Measurements from ENCODE around the gene ARHGEF2. TPM values are rescaled to one million over a fixed set of nuclear protein-coding genes. Genes with fewer than 3 reads are reported as not detected.

ARHGEF2 gene
- total and polyA plus RNA-seq, 9 of the 15 experiments (the other 6 are each of a cell fraction or from before 2014, with no cell fraction given) = 7.1 to 162 (median 62.2) TPM

GRCh38 chr1:155983191-155984024, 5.1 kb upstream of the ARHGEF2 start (continued):
- TF ChIP-seq RBM34 (IDR thresholded peaks at IDR 0.05; ENCODE audit: borderline replicate concordance, insufficient read depth, low read length) (no peak), ZNF57 (CRISPR knock-in tag; IDR thresholded peaks at IDR 0.05) (no peak), ZNF318 (IDR thresholded peaks at IDR 0.05; ENCODE audit: borderline replicate concordance in 1 of 2, low read depth in 1 of 2) (no peak), ZBTB9 (CRISPR knock-in tag; IDR thresholded peaks at IDR 0.05) (no peak), ZBTB26 (CRISPR knock-in tag; IDR thresholded peaks at IDR 0.05) (no peak), PREB (CRISPR knock-in tag; IDR thresholded peaks at IDR 0.05) (no peak), JUN (IDR thresholded peaks at IDR 0.05; ENCODE audit: borderline replicate concordance, low read depth, low read length) (peak; percentile 87), JUN (CRISPR knock-in tag; IDR thresholded peaks at IDR 0.05; ENCODE audit: borderline replicate concordance) (peak; percentile 96; the same call in 1 of the 2 replicates), KDM2B (CRISPR knock-in tag; IDR thresholded peaks at IDR 0.05) (no peak), GABPB2 (CRISPR knock-in tag; conservative IDR thresholded peaks at IDR 0.05) (no peak), MEF2A (IDR thresholded peaks at IDR 0.05; ENCODE audit: control insufficient read depth, low read depth, low read length) (no peak), BHLHE40 (IDR thresholded peaks at IDR 0.05; ENCODE audit: low read length) (no peak), CBX5 (IDR thresholded peaks at IDR 0.05; ENCODE audit: borderline replicate concordance, low read depth) (no peak), ZNF347 (CRISPR knock-in tag; IDR thresholded peaks at IDR 0.05; ENCODE audit: low read depth) (no peak), ZNF24 (IDR thresholded peaks at IDR 0.05) (no peak)

Measured in K562 (cell line).